WTC11 (cell line): Measurements from ENCODE around the gene C3. TPM values are rescaled to one million over a fixed set of nuclear protein-coding genes. Genes with fewer than 3 reads are reported as not detected.

ENCODE experiments used
- ATAC-seq: fragments of 200-7000 bp; cut with Tn5 transposase; 2 replicates; pipeline ENCODE4 v1.10.0; 2021; ENCODE audit warnings: mild to moderate bottlenecking, moderate library complexity
- CTCF ChIA-PET: fragments of 300-600 bp; sonication (Branson Sonifier 250); formaldehyde crosslinking; loops from one replicate; lab custom pipeline; 2021; ENCODE audit warnings: antibody characterized with exemption; lab: Charles Lee
- POLR2A ChIA-PET: fragments of 350-600 bp; sonication (Branson Sonifier 250); formaldehyde crosslinking; loops from one replicate; lab custom pipeline; 2021; ENCODE audit warnings: antibody characterized with exemption; lab: Charles Lee
- DNase-seq: peaks from one replicate; pipeline ENCODE4 v3.0.0; 2021; ENCODE audit warnings: low spot score
- H3K27ac Mint-ChIP-seq: 2 replicates; pipeline ENCODE4 v1.8.0; 2021; ENCODE audit warnings: mixed read lengths
- H3K27me3 Mint-ChIP-seq: 2 replicates; pipeline ENCODE4 v1.8.0; 2021; ENCODE audit warnings: low read depth, mild to moderate bottlenecking, moderate library complexity, mixed read lengths
- H3K36me3 Mint-ChIP-seq: 2 replicates; pipeline ENCODE4 v1.8.0; 2021; ENCODE audit warnings: mixed read lengths
- H3K4me1 Mint-ChIP-seq: 2 replicates; pipeline ENCODE4 v1.8.0; 2022; ENCODE audit warnings: mixed read lengths
- H3K4me3 Mint-ChIP-seq: 2 replicates; pipeline ENCODE4 v1.8.0; 2021; ENCODE audit warnings: mild to moderate bottlenecking, moderate library complexity, mixed read lengths
- H3K9me3 Mint-ChIP-seq: 2 replicates; pipeline ENCODE4 v1.8.0; 2021; ENCODE audit warnings: mixed read lengths
- CDX4 ChIP-seq: fragments of 250-450 bp; sonication (Bioruptor Pico); IDR thresholded peaks from 2 replicates; pipeline ENCODE4 v1.9.0; 2021; ENCODE audit warnings: moderate library complexity, mild to moderate bottlenecking, inconsistent platforms, borderline replicate concordance
- CREB1 ChIP-seq: sonication (generic); formaldehyde crosslinking; IDR thresholded peaks from 2 replicates; pipeline ENCODE4 v1.8.0; 2023; ENCODE audit warnings: mild to moderate bottlenecking, missing genetic modification reagents
- E2F1 ChIP-seq: sonication (generic); formaldehyde crosslinking; IDR thresholded peaks from 2 replicates; pipeline ENCODE4 v1.8.0; 2022; ENCODE audit warnings: mild to moderate bottlenecking, missing genetic modification reagents
- GABPB1 ChIP-seq: sonication (generic); formaldehyde crosslinking; IDR thresholded peaks from 2 replicates; pipeline ENCODE4 v1.8.1; 2023; ENCODE audit warnings: mild to moderate bottlenecking, missing genetic modification reagents
- JUN ChIP-seq: sonication (generic); formaldehyde crosslinking; IDR thresholded peaks from 2 replicates; pipeline ENCODE4 v1.8.0; 2023; ENCODE audit warnings: mild to moderate bottlenecking, missing genetic modification reagents
- KAT7 ChIP-seq: sonication (generic); formaldehyde crosslinking; IDR thresholded peaks from 2 replicates; pipeline ENCODE4 v1.8.1; 2023; ENCODE audit warnings: missing genetic modification reagents, mild to moderate bottlenecking, borderline replicate concordance
- MYBL2 ChIP-seq: sonication (generic); formaldehyde crosslinking; IDR thresholded peaks from 2 replicates; pipeline ENCODE4 v1.8.1; 2023; ENCODE audit warnings: mild to moderate bottlenecking, moderate library complexity, missing genetic modification reagents
- NR3C1 ChIP-seq: sonication (generic); formaldehyde crosslinking; conservative IDR thresholded peaks from 2 replicates; pipeline ENCODE4 v1.8.1; 2023; ENCODE audit warnings: low read depth, mild to moderate bottlenecking, missing genetic modification reagents
- PREB ChIP-seq: sonication (generic); formaldehyde crosslinking; IDR thresholded peaks from 2 replicates; pipeline ENCODE4 v1.8.1; 2022; ENCODE audit warnings: mild to moderate bottlenecking, missing genetic modification reagents, moderate library complexity, borderline replicate concordance
- RELA ChIP-seq: sonication (generic); formaldehyde crosslinking; IDR thresholded peaks from 2 replicates; pipeline ENCODE4 v1.8.1; 2022; ENCODE audit warnings: missing genetic modification reagents, mild to moderate bottlenecking, borderline replicate concordance
- SMAD4 ChIP-seq: sonication (generic); formaldehyde crosslinking; IDR thresholded peaks from 2 replicates; pipeline ENCODE4 v1.8.0; 2022; ENCODE audit warnings: mild to moderate bottlenecking, missing genetic modification reagents
- SOX15 ChIP-seq: fragments of 250-450 bp; sonication (Bioruptor Pico); IDR thresholded peaks from 2 replicates; pipeline ENCODE4 v1.9.0; 2021; ENCODE audit warnings: mild to moderate bottlenecking
- TP53 ChIP-seq: sonication (generic); formaldehyde crosslinking; IDR thresholded peaks from 2 replicates; pipeline ENCODE4 v1.8.1; 2023; ENCODE audit warnings: mild to moderate bottlenecking, missing genetic modification reagents
- ZNF232 ChIP-seq: sonication (generic); formaldehyde crosslinking; IDR thresholded peaks from 2 replicates; pipeline ENCODE4 v1.8.0; 2022; ENCODE audit warnings: mild to moderate bottlenecking, missing genetic modification reagents
- ZNF423 ChIP-seq: fragments of 250-450 bp; sonication (Bioruptor Pico); IDR thresholded peaks from 2 replicates; pipeline ENCODE4 v2.1.2; 2022; ENCODE audit warnings: mild to moderate bottlenecking, moderate library complexity
- ZNF425 ChIP-seq: fragments of 250-450 bp; sonication (Bioruptor Pico); conservative IDR thresholded peaks from 2 replicates; pipeline ENCODE4 v1.9.0; 2021; ENCODE audit warnings: mild to moderate bottlenecking
- total RNA-seq: library from RNA; stranded (reverse); gene quantifications from 3 replicates; pipeline ENCODE4 v1.2.3, GENCODE V29; 2021
- TF ChIP-seq, protein P1 (sequence below): sonication (generic); formaldehyde crosslinking; IDR thresholded peaks from 2 replicates; pipeline ENCODE4 v1.8.1; 2022; ENCODE audit warnings: low read depth, mild to moderate bottlenecking, moderate library complexity, missing genetic modification reagents, borderline replicate concordance
- TF ChIP-seq, protein P2 (sequence below): sonication (generic); formaldehyde crosslinking; conservative IDR thresholded peaks from 2 replicates; pipeline ENCODE4 v1.8.1; 2023; ENCODE audit warnings: mild to moderate bottlenecking, low read depth, missing genetic modification reagents, moderate library complexity
- TF ChIP-seq, protein P3 (sequence below): fragments of 250-450 bp; sonication (Bioruptor Pico); IDR thresholded peaks from 2 replicates; pipeline ENCODE4 v1.9.0; 2021; ENCODE audit warnings: mild to moderate bottlenecking
- TF ChIP-seq, protein P4 (sequence below): sonication (generic); formaldehyde crosslinking; IDR thresholded peaks from 2 replicates; pipeline ENCODE4 v1.8.0; 2022; ENCODE audit warnings: mild to moderate bottlenecking, missing genetic modification reagents
- TF ChIP-seq, protein P5 (sequence below): sonication (generic); formaldehyde crosslinking; IDR thresholded peaks from 2 replicates; pipeline ENCODE4 v1.8.1; 2023; ENCODE audit warnings: mild to moderate bottlenecking, missing genetic modification reagents, moderate library complexity

The C3 gene
- total RNA-seq, 1 experiment from 2014 or later = 7.0 TPM

GRCh38 chr19:6697291-6697690, 23.2 kb downstream of the C3 start:
- DNase-seq = no peak
- H3K4me1 Mint-ChIP-seq = no peaks in the 10 kb centered on the region
- peaks cover 16% of the 10 kb centered on the region for H3K9me3 Mint-ChIP-seq
- POLR2A ChIA-PET = no interaction called here
- H3K27me3 Mint-ChIP-seq = no peaks in the 10 kb centered on the region; the same call in 1 of the 2 replicates
- TF ChIP-seq, protein P1, sequence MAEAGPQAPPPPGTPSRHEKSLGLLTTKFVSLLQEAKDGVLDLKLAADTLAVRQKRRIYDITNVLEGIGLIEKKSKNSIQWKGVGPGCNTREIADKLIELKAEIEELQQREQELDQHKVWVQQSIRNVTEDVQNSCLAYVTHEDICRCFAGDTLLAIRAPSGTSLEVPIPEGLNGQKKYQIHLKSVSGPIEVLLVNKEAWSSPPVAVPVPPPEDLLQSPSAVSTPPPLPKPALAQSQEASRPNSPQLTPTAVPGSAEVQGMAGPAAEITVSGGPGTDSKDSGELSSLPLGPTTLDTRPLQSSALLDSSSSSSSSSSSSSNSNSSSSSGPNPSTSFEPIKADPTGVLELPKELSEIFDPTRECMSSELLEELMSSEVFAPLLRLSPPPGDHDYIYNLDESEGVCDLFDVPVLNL (CRISPR knock-in tag) = no peak
- TF ChIP-seq ZNF423 (CRISPR knock-in tag) (no peak), TP53 (CRISPR knock-in tag) (no peak), MYBL2 (CRISPR knock-in tag) (no peak), ZNF425 (CRISPR knock-in tag) (no peak), JUN (CRISPR knock-in tag) (no peak), SMAD4 (CRISPR knock-in tag) (no peak), RELA (CRISPR knock-in tag) (no peak), NR3C1 (CRISPR knock-in tag) (no peak), CDX4 (CRISPR knock-in tag) (no peak), ZNF232 (no peak), PREB (CRISPR knock-in tag) (no peak)
- TF ChIP-seq, protein P2, sequence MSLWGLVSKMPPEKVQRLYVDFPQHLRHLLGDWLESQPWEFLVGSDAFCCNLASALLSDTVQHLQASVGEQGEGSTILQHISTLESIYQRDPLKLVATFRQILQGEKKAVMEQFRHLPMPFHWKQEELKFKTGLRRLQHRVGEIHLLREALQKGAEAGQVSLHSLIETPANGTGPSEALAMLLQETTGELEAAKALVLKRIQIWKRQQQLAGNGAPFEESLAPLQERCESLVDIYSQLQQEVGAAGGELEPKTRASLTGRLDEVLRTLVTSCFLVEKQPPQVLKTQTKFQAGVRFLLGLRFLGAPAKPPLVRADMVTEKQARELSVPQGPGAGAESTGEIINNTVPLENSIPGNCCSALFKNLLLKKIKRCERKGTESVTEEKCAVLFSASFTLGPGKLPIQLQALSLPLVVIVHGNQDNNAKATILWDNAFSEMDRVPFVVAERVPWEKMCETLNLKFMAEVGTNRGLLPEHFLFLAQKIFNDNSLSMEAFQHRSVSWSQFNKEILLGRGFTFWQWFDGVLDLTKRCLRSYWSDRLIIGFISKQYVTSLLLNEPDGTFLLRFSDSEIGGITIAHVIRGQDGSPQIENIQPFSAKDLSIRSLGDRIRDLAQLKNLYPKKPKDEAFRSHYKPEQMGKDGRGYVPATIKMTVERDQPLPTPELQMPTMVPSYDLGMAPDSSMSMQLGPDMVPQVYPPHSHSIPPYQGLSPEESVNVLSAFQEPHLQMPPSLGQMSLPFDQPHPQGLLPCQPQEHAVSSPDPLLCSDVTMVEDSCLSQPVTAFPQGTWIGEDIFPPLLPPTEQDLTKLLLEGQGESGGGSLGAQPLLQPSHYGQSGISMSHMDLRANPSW (CRISPR knock-in tag) = no peak
- TF ChIP-seq, protein P3, sequence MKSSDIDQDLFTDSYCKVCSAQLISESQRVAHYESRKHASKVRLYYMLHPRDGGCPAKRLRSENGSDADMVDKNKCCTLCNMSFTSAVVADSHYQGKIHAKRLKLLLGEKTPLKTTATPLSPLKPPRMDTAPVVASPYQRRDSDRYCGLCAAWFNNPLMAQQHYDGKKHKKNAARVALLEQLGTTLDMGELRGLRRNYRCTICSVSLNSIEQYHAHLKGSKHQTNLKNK (CRISPR knock-in tag) = no peak
- CTCF ChIA-PET = no interaction called here
- H3K4me3 Mint-ChIP-seq = no peak overlapping the region
- H3K27ac Mint-ChIP-seq = no peak overlapping the region
- peaks cover 10% of the 10 kb centered on the region for H3K36me3 Mint-ChIP-seq
- no peak for ATAC-seq

DNA sequence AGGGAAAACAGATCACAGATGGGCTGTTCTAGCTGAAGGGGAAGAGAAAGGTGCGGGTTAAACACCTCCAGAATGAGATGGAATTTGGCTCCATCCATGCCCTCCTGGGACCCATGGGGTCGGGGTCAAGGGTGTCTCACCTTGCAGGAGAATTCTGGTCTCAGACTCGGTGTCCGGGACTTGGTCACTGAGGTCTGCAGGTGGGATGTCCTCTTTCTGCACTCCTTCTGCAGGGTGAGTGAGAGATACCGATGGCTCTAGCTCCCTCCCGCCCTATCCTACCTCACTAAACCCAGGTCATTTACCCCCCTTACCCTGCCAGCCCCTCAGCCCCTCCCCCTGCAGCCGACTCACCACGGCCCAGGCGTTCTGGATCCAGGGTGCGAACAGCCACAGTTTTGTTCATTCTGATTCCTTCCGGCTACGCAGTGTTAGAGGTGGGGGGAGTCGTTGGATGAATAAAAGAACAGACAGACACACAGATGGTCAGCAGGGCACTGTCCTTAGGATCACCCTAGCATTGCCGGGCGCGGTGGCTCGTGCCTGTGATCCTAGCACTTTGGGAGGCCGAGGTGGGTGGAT, 24.1 kb downstream of the C3 start:
- Mint-ChIP-seq H3K27ac (no peak overlapping the region), H3K36me3 (peaks cover 12% of the 10 kb centered on the region), H3K4me1 (no peaks in the 10 kb centered on the region), H3K4me3 (no peak overlapping the region), H3K9me3 (peaks cover 19% of the 10 kb centered on the region), H3K27me3 (no peaks in the 10 kb centered on the region; the same call in 1 of the 2 replicates)
- ChIA-PET CTCF (interaction anchor here (0.6 kb wide), 1 partner anchor 162 kb away, joined by 5 read pairs; no protein-coding TSS in a partner anchor), POLR2A (no interaction called here)
- DNase-seq (no peak), ATAC-seq (no peak)
- TF ChIP-seq, protein P4, sequence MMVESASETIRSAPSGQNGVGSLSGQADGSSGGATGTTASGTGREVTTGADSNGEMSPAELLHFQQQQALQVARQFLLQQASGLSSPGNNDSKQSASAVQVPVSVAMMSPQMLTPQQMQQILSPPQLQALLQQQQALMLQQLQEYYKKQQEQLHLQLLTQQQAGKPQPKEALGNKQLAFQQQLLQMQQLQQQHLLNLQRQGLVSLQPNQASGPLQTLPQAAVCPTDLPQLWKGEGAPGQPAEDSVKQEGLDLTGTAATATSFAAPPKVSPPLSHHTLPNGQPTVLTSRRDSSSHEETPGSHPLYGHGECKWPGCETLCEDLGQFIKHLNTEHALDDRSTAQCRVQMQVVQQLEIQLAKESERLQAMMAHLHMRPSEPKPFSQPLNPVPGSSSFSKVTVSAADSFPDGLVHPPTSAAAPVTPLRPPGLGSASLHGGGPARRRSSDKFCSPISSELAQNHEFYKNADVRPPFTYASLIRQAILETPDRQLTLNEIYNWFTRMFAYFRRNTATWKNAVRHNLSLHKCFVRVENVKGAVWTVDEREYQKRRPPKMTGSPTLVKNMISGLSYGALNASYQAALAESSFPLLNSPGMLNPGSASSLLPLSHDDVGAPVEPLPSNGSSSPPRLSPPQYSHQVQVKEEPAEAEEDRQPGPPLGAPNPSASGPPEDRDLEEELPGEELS = no peak
- TF ChIP-seq GABPB1 (CRISPR knock-in tag) (no peak), E2F1 (no peak), KAT7 (CRISPR knock-in tag) (no peak), CREB1 (CRISPR knock-in tag) (no peak), SOX15 (CRISPR knock-in tag) (no peak)
- TF ChIP-seq, protein P5, sequence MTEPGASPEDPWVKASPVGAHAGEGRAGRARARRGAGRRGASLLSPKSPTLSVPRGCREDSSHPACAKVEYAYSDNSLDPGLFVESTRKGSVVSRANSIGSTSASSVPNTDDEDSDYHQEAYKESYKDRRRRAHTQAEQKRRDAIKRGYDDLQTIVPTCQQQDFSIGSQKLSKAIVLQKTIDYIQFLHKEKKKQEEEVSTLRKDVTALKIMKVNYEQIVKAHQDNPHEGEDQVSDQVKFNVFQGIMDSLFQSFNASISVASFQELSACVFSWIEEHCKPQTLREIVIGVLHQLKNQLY (CRISPR knock-in tag) = no peak
- TF ChIP-seq, protein P1 (CRISPR knock-in tag) = no peak
